ENCODE results near the gene PDIA2.

DNA sequence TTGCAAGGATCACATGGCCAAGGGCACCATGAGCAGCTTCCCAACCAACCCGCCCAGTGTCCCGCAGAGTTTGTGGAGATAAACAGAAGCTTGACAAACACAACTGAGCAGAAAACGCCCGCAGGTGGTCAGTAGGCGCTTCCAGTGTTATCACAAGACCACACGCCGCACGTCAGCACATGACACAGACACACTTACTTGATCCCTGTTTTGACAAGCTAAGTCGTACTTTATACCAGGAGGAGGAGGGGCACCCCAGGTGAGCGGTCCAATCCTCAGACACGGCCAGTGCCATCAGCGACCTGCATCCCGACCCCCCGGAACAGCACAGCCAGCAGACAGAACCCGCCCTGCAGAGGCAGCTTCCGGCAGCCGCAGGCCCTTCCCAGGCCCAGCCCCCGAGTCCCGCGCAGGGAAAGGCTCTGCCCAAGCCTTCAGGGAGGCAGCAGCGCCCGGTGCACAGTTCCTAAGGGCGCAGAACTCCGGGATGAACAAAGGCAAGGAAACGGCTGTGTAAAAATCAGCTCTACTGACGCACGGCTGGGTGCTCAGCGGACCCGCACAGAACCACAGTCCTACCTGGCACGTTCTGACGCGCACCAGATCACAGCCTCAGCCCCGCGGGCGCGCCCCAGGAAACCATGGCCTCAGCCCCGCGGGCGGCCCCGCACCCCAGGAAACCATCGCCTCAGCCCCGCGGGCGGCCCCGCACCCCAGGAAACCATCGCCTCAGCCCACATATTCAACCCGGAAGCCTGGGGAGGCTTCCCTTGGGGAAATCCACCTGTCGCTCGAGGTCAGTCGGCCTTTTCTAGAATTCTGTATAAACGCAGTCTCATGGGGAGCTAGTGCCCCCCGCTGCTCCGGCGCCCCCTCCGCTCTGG lies 41.7 kb downstream of the PDIA2 start:
- no peak for TF ChIP-seq CTCF (IDR thresholded peaks at IDR 0.05)
- TF ChIP-seq EP300 (IDR thresholded peaks at IDR 0.05): no peak
